NCI-H1436 treated with DMSO at 0.1 percent for 48 hours (cell line): ENCODE data around the gene SOX5.

Experiments used
- DNase-seq: peaks from one replicate; lab custom pipeline; 2025; lab: John Stamatoyannopoulos, UW

SOX5 gene

GRCh38 chr12:23596568-23596967 lies 352.9 kb downstream of the SOX5 start:
- DNase-seq, result no peak

DNA sequence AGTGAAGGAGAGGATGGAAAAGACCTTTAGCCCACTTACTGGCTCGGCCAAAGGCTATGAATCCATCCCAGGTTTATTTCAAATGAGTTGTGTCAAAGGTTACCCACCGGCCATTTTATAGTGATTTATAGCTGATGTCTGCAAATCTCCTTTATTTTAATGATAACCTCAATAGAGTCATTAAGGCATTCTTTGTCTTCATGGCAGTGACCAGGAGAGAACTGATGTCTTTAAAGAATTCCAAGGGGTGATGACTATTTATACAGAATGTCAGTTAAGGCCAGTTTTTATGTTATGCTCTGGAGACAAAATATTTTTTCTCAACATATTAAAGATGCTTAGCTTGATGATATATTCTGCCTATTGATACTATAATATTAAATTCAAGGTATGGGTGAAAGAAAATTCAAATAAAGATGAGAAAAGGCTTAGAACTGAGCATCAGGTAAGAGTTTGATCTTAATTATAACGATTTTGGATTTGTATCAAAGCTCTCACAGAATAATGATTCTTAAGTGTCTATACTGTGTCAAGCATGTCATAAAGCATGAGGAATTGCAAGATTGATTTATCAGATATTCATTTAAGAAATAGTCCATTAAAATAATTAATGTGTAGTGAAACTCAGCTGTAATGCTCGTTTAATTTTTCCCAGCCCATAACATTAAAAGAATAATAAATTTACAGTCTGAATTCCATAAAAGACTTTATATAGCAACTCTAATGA lies 361.5 kb downstream of the SOX5 start:
- DNase-seq, result no peak

GRCh38 chr12:23585782-23586163 lies 363.7 kb downstream of the SOX5 start:
- DNase-seq, result no peak

DNA sequence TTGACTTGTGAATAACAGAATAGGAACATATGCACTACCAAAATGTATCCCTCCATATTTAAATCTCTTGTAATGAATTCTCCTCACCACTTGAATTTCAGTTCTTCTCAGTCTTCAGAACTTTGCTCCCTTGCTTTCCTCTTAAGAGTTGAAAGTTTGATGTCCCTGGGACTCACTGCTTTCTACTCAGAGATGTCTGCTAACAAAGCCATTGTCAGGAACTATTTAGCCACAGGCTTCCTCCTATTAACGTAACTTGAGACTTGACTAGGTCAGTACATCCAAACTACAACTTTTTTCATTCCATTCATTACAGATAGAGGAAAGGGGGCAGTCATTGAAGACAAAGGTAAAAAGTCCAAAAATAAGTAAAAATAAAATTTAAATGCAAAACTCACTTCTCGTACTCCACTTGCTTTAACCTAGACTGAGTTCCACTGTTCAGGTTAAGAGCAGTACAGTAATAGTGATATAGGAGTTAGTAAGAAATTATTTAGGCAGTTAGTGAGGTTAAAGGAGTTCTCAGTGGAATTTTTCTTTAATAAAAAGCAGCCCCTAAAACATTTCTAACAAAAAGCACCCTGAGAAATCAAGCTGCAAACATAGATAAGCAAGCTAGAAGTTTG lies 364.2 kb downstream of the SOX5 start:
- no peak for DNase-seq

DNA sequence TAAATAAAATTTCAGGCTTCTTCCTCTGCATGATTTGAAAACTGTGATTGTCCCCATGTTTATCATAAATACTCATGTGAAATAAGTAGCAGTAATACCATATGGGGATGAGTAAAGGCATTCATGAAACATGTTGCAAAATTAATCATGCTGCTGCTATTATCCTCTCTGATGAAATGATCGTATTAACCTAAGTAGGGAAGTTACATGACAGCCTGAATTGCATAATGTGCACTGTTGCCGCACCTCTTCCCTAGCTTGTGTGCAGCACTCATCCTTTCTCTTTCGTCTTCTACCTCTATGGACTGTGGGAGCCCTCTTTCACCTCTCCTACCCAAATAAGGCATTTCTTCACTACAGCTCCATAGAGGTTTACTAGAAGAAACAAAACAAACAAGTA lies 367.6 kb downstream of the SOX5 start:
- no peak for DNase-seq

DNA sequence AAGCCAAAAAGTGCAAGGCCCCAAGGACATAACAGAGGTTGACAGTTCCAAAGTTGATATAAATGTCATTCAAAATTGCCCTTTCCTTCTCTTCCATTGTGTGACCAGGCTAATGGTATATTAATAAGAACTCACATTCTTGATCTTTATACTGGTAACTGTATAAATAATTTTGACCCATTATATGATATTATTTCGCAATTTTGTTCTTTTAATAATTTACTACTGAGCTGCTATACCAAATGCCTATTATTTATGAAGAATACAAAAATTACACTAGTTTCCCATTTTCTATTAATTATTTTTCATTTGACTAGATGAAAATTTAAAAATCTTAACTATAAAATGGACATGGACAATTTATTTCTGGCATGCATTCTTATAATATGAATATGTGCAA lies 370.2 kb downstream of the SOX5 start:
- no peak for DNase-seq

DNA sequence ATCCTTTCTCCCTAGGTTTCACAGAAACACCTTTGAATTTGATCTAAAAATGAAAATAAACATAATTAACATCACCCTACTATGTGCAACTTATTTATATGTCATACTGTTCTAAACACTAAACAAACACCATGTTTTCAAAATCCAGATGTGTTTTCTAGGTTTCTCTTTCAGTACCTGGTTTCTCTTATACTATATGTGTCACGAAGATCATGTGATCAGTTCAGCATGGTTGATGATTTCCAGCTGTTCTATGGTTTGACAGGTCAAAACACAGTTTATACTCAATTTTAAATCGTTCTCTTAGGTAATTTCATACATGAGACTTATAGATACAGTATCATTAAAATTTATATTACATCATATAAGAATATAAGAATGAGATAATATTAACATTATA lies 373.1 kb downstream of the SOX5 start:
- no peak for DNase-seq

- no peak for DNase-seq
These were observed 380.1 kb downstream of the SOX5 start for GRCh38 chr12:23569356-23569755.

GRCh38 chr12:23566133-23566532 lies 383.3 kb downstream of the SOX5 start:
- DNase-seq, result no peak

- no peak for DNase-seq
These were observed 384.9 kb downstream of the SOX5 start for GRCh38 chr12:23564451-23565152.

GRCh38 chr12:23561364-23562345 lies 387.8 kb downstream of the SOX5 start:
- no peak for DNase-seq

DNA sequence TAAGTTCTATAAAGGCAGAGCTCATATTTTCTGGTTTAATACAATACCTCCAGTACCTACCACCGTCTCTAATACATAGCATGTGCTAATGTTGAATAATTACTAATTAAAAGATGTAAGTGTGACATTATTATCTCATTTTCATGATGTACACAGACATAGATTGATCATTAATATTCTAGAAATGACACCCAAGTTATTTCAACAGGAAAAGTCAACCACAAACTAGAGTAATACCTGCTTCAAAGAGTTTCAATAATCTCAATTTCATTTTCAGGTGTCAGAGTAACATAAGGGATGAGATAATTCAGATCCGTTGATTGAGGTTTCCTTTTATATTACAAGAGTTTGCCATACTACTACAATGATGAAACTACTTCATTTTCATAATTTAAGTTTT lies 388.9 kb downstream of the SOX5 start:
- no peak for DNase-seq

GRCh38 chr12:23559268-23559753 lies 390.2 kb downstream of the SOX5 start:
- DNase-seq, result no peak

- no peak for DNase-seq
These were observed 392.8 kb downstream of the SOX5 start for GRCh38 chr12:23556661-23557060.

DNA sequence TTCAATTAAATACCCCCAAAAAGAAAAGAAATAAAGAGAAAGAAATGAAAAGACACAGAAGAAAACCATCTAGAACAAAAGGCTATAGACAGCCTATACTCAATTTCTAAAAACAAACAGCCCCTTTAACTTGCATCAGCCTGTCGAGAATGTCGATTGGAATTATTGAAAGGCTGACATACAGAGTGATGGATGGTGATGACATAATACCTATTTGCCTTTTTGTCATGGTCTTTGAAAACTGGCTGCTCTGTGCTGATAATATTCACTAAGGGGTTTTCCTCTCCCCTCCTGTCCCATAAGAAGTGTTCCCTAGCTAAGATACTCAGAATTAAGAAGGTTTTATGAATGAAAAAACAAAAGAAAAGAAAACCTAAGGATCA lies 393.7 kb downstream of the SOX5 start:
- DNase-seq, result no peak

DNA sequence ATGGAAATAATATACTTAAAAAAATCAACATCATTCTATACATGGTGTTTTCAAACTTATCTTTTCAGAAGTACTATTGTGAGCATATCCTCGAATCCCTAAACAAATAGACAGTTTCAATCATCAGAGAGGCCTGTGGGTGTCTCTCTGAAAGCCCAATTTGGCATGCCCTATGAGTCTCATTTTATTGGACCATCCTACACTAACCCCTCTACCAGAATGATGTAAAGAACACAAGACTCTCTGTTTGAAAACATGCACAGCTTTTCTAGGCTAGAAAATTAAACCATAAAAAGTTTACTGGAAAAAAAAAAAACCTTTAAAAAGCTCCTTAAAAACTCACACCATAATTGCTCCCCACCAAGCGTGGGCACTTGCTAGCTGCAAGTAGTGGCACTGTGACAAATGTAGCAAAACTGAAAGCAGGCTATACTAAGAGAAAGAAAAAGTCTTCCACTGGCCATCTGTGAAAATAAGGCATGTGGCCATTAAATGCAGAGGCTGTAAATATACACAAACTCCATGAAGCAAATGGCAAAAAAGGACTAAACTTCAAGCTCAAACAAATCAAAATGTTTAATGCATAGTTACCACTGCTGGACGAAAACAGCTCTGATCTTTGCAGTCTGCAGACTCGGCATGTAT lies 394.2 kb downstream of the SOX5 start:
- DNase-seq, result no peak

- DNase-seq, result no peak
These were observed 397.1 kb downstream of the SOX5 start for GRCh38 chr12:23552417-23552816.

- DNase-seq, result no peak
These were observed 398.7 kb downstream of the SOX5 start for GRCh38 chr12:23550753-23551152.

- no peak for DNase-seq
These were observed 400.7 kb downstream of the SOX5 start for GRCh38 chr12:23548742-23549141.

GRCh38 chr12:23546756-23547155 lies 402.7 kb downstream of the SOX5 start:
- DNase-seq, result no peak

DNA sequence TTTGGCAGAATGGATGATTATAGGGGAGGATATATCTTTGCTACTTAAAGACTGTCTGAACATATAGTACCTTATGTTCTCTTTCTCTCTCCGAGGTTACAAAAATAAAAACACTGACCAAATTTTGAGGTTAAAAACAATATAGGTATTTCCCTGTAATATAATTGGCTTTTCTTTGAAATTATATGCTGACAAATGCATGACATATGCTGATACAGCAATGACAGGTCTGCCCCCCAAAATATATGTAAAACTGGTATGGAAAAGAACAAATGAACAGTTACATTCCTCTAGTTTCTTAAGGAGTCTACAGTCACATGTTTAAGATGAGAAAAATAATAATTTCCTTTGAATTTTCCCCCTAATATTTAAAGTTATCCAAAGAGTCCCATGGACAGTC lies 405.7 kb downstream of the SOX5 start:
- DNase-seq, result no peak

DNA sequence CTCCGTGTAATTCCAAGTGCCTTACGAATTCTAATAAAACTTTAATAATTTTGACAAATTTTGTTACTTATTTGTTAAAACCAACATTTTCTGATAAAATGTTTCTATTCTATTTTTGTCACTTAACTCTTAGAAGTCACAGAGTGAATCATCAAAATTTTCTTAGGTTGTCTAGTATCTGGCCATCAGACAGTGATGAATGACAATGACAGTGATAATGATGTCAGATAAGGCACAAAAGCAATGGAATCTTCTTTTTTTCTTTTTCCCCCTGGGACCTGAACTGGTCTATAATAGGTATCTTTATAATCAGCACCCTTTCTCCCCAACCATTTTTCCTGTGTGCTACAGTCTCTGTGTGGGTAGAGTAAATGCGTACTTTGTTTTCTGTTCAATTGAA lies 407.3 kb downstream of the SOX5 start:
- DNase-seq, result no peak
